Erythroblast (primary cell): ENCODE measurements around the gene NDUFAF8.

Experiments used
- GATA1 ChIP-seq: IDR thresholded peaks from 2 replicates; pipeline ENCODE4 v1.6.1; 2011; ENCODE audit warnings: low read depth, mild to moderate bottlenecking, control low read depth, low read length, moderate library complexity
- POLR2A ChIP-seq: IDR thresholded peaks from 2 replicates; pipeline ENCODE4 v1.6.1; 2011; ENCODE audit warnings: mild to moderate bottlenecking, low read length

DNA sequence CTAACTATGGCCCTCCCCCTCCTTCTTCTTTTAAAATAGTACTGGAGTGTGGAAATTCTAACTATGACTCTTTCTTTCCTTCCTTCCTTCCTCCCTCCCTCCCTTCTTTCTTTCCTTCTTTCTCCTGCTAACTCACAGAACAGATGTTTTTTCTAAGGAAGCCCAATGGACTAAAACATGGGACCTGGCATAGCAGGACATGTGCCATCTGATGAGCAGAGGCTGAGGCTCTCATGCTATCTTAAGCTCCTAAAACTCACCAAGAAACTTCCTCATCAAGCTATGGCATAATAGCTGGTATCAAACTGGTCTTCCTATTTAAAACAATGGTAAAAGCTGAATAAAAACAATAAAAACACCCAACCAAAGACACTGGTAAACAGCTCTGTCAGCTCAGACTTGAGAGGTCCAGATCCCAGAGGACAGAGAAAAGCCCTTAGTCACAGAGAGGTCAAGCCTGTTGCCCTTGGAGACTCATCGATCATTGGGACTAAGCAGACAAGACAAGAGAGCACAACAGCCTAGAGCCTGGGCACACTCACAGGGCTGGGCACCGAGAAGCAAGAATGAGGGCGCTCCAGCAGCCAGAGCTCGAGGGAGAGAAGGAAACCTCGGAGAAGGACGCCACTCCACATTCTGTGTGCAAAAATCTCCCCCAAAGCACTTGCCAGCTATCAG is 28.4 kb downstream of the NDUFAF8 start:
- TF ChIP-seq POLR2A (no peak), GATA1 (no peak)
